ENCODE measurements around the gene RAB8A. TPM values are rescaled to one million over a fixed set of nuclear protein-coding genes. Genes with fewer than 3 reads are reported as not detected.
"Not testable (repeated sequence)": the region's sequence is repeated elsewhere in the genome, so short reads cannot be mapped to it uniquely, and the experiment has no call there.

Gene RAB8A
- total RNA-seq, 6 experiments from 2014 or later: 93.5 to 103 (median 100) TPM

DNA sequence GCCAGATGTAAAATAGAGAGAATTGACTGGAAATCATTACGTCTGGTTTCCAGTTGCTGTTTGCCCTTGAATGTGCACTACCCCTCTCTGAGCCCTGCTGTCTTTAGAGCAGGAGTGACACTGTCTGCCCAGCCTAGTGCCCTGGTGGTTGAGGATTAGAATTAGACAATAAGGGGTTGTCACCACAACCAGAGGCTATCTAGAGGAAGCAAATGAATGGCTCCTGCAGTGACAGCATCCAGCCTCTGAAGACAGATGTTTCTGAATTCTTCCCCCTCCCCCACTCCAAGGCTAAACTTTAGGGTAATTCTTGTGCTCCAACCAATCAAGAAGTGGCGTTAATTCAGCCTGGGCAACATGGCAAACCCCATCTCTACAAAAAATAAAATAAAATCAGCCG, 2.0 kb downstream of the RAB8A start:
- no peaks in the 10 kb centered on the region for H3K9me3 Mint-ChIP-seq
- peaks cover 1% of the 10 kb centered on the region; the same call in 1 of the 2 replicates for H3K27me3 Mint-ChIP-seq (ENCODE audit: insufficient read depth)
- H3K36me3 Mint-ChIP-seq (ENCODE audit: low read depth): no peaks in the 10 kb centered on the region
- TF ChIP-seq CTCF (IDR thresholded peaks at IDR 0.05): no peak
- no peak for DNase-seq
- H3K27ac Mint-ChIP-seq: no peak overlapping the region
- H3K4me1 Mint-ChIP-seq (ENCODE audit: low read depth): peaks cover 31% of the 10 kb centered on the region
- H3K4me3 Mint-ChIP-seq: no peak overlapping the region

DNA sequence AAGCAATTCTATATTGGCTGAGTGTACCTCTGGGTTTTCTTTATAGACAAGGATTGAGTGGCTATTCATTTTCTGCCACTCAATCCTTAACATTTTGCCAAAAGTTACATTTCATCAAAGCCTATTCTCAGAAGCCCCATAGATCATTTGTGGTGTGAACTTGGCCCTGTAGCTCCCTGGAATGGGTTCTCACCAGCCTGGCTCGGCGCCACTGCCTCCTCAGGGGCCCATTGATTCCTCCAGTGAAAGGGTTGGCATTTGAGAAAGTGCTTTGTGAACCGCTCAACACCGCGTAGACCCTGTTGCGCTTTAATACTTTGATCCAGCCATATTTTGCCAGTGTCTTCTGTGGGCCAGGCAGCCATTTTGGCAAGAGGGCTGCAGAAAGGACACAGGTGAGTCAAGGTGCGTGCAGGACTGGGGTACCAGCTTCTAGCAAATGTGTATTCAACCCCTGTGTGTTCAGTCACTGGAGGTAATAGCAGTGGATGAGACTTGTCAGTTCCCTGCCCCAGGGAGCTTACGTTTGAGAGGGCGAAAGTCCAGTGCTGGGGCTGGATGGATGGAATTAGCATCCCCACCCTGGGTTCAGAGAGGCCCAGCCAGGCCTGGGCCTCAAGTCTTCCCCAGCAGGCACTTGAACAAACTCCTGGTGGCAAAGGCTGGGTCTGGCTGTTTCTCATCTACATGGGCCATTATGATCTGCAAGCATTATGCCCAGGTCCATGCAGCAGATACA, 3.8 kb downstream of the RAB8A start:
- TF ChIP-seq CTCF (IDR thresholded peaks at IDR 0.05): no peak
- Mint-ChIP-seq H3K27ac (no peak overlapping the region), H3K36me3 (ENCODE audit: low read depth) (no peaks in the 10 kb centered on the region), H3K4me1 (ENCODE audit: low read depth) (peaks cover 31% of the 10 kb centered on the region), H3K4me3 (no peak overlapping the region), H3K27me3 (ENCODE audit: insufficient read depth) (peaks cover 1% of the 10 kb centered on the region; the same call in 1 of the 2 replicates), H3K9me3 (no peaks in the 10 kb centered on the region)
- no peak for DNase-seq

- Mint-ChIP-seq H3K27me3 (ENCODE audit: insufficient read depth) (peaks cover 1% of the 10 kb centered on the region; the same call in 1 of the 2 replicates), H3K36me3 (ENCODE audit: low read depth) (no peaks in the 10 kb centered on the region), H3K4me3 (no peak overlapping the region), H3K9me3 (no peaks in the 10 kb centered on the region), H3K4me1 (ENCODE audit: low read depth) (peaks cover 29% of the 10 kb centered on the region), H3K27ac (no peak overlapping the region)
- no peak for TF ChIP-seq CTCF (IDR thresholded peaks at IDR 0.05)
- no peak for DNase-seq
Observed at GRCh38 chr19:16116067-16116466, 4.4 kb downstream of the RAB8A start.

DNA sequence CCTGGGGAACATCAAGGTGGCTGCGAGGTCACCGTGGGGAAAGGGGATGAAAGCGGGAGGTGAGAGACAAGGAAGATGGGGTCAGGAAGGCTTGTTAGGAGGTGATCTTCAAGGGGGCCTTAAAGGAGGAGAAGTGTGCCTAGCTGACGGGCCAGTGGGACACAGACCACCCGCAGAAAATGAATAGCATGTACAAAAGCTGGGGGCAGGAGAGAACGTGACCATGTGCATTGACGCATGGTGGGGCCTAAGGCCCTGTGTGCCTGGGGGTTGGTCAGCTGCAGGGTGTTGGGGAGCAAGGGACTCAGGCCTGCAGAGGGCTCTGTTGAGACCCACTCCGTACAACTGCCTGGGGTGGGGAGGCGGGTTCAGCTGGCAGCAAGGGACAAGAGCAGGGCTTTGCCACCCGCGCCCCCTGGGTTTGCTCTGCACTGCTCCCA, 5.9 kb downstream of the RAB8A start:
- Mint-ChIP-seq H3K9me3 (no peaks in the 10 kb centered on the region), H3K27me3 (ENCODE audit: insufficient read depth) (peaks cover 1% of the 10 kb centered on the region; the same call in 1 of the 2 replicates), H3K4me1 (ENCODE audit: low read depth) (peaks cover 20% of the 10 kb centered on the region), H3K4me3 (no peak overlapping the region), H3K36me3 (ENCODE audit: low read depth) (no peaks in the 10 kb centered on the region), H3K27ac (no peak overlapping the region)
- TF ChIP-seq CTCF (IDR thresholded peaks at IDR 0.05): no peak; the same call in 1 of the 2 replicates
- no peak for DNase-seq

GRCh38 chr19:16118489-16119033, 6.9 kb downstream of the RAB8A start:
- no peak for TF ChIP-seq CTCF (IDR thresholded peaks at IDR 0.05)
- Mint-ChIP-seq H3K4me1 (ENCODE audit: low read depth) (peaks cover 15% of the 10 kb centered on the region), H3K4me3 (no peak overlapping the region), H3K27ac (no peak overlapping the region), H3K9me3 (no peaks in the 10 kb centered on the region), H3K27me3 (ENCODE audit: insufficient read depth) (no peaks in the 10 kb centered on the region), H3K36me3 (ENCODE audit: low read depth) (no peaks in the 10 kb centered on the region)
- DNase-seq: no peak

GRCh38 chr19:16119075-16119857, 7.6 kb downstream of the RAB8A start:
- H3K4me3 Mint-ChIP-seq; H3K27me3 Mint-ChIP-seq (ENCODE audit: insufficient read depth); H3K27ac Mint-ChIP-seq; DNase-seq; H3K9me3 Mint-ChIP-seq; H3K36me3 Mint-ChIP-seq (ENCODE audit: low read depth): not testable (repeated sequence)
- H3K4me1 Mint-ChIP-seq (ENCODE audit: low read depth): peaks cover 11% of the 10 kb centered on the region
